Measurements from ENCODE around the gene NKD1.

DNA sequence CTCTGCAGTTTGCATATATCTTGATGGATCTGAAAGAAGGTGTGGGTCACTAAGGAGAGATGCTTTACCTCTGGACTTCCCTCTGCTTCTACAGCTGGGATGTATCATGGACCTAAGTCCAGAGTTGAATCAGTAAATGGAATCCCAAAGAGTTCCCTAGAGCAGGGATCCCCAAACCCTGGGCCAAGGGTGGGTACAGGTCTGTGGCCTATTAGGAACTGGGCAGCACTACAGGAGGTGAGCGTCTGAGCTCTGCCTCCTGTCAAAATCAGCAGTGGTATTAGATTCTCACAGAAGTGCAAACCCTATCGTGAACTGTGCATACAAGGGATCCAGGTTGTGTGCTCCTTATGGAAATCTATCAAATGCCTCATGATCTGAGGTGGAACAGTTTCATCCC lies 39.3 kb downstream of the NKD1 start:
- TF ChIP-seq, protein P1, sequence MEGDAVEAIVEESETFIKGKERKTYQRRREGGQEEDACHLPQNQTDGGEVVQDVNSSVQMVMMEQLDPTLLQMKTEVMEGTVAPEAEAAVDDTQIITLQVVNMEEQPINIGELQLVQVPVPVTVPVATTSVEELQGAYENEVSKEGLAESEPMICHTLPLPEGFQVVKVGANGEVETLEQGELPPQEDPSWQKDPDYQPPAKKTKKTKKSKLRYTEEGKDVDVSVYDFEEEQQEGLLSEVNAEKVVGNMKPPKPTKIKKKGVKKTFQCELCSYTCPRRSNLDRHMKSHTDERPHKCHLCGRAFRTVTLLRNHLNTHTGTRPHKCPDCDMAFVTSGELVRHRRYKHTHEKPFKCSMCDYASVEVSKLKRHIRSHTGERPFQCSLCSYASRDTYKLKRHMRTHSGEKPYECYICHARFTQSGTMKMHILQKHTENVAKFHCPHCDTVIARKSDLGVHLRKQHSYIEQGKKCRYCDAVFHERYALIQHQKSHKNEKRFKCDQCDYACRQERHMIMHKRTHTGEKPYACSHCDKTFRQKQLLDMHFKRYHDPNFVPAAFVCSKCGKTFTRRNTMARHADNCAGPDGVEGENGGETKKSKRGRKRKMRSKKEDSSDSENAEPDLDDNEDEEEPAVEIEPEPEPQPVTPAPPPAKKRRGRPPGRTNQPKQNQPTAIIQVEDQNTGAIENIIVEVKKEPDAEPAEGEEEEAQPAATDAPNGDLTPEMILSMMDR (IDR thresholded peaks at IDR 0.05; ENCODE audit: low read length): no peak
- TF ChIP-seq EZH2phosphoT487 (IDR thresholded peaks at IDR 0.05; ENCODE audit: low read length): no peak

Measured in MM.1S (cell line).